Activated CD4-positive, CD25-positive, alpha-beta regulatory T cell treated with anti-CD3 and anti-CD28 coated beads, Interleukin-2, amount 50 U/mL, for 16 hours (primary cell): ENCODE measurements around the gene SEM1.
A peak's percentile ranks its signal among the peaks of the same experiment; 100 is the strongest.
"Not testable (repeated sequence)": the region's sequence is repeated elsewhere in the genome, so short reads cannot be mapped to it uniquely, and the experiment has no call there.

Experiments
- DNase-seq: peaks from one replicate; pipeline ENCODE4 v3.0.0-alpha.2; 2020; ENCODE audit warnings: low read depth, low spot score

Gene SEM1

GRCh38 chr7:96709381-96710228, at the start of gene SEM1:
Gene SEM1 (minus strand): TSS chr7:96709846. CDS start chr7:96709763, 83 bp downstream.
- DNase-seq: peak; percentile 44

- DNase-seq: not testable (repeated sequence)
Observed at GRCh38 chr7:96757880-96758279, 48.2 kb upstream of the SEM1 start.

DNA sequence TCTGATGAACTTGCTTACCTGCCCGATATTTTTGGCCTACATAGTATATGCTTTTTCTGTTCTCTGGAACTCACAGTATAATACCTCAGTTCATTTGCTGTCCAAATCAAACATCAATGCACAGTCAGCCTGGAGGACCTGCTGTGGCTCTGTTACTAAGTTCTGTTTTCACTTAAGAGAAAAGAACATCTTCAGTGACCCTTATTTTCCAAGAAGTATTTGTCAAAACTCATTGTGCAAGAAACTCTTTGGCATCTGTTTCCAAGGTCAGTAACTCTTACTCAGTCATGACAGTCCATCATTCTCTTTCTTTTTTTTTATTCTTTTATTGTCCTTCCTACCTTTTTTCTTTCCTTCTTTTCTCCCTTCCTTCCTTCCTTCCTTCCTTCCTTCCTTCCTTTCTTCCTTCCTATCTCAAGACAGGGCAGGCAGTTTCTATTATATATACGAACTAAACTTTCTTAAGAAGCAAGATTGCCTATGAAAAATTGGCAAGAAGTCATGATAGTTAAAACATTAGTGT, 37.8 kb upstream of the SEM1 start:
- no peak for DNase-seq

- no peak for DNase-seq
Observed at GRCh38 chr7:96740130-96740529, 30.5 kb upstream of the SEM1 start.

GRCh38 chr7:96739609-96740008, 30.0 kb upstream of the SEM1 start:
- no peak for DNase-seq

DNA sequence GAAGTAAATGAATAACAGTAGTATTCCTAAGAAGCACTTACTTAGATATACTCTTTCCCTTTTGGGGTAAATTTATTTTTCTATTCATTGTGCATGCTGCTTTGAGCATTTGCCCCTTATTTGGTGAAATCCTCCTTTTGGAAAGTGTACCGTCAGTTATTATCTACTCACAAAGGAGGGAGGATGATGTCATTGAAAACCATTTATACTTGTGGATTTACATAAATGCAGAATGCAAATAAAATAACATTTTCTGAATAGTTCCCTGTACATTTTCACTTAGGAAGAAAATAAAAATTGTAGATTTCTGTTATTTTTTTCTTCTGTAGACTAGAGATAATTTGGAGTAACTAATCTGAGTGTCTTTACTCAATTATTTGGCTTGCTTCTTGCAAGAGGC, 29.5 kb upstream of the SEM1 start:
- DNase-seq: no peak

DNA sequence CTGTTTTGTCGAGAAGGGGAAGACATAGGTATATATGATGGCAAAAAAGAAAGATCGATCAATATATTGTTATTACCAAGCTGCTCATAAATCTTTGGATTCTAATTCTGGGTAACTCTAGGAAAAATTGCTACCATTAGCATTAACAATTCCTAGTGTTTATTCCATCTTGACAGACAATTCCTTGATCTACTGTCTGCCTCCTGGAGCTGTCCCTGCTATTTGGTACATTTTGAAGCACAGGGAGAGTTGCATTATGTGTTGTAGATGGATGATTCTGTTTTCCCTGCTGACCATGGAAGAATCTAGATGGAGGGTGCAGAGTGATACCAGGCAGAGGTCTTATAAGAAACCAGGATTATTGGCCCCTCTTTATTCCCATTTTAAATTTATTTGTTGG, 29.1 kb upstream of the SEM1 start:
- no peak for DNase-seq

- no peak for DNase-seq
Observed at GRCh38 chr7:96737545-96738050, 28.0 kb upstream of the SEM1 start.

DNA sequence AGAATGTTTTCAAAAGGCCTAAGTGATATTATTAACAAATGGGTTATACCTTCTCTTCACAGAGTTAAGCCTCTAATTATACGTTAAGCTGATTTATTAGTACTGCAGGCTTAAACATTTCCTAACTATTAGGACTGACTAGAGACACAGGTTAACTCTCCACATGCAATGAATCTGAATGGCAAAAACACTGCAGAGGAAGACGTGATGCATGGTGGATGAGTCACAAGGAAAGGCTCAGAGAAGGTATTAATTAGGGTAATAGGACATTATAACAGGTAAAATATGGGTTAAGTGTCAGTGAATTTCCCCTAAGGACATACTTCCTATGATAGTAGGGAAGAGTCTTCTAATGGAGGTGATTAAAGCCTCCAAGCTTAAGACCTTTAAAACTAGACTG, 24.7 kb upstream of the SEM1 start:
- DNase-seq: no peak

- DNase-seq: no peak
Observed at GRCh38 chr7:96729820-96730219, 20.2 kb upstream of the SEM1 start.

DNA sequence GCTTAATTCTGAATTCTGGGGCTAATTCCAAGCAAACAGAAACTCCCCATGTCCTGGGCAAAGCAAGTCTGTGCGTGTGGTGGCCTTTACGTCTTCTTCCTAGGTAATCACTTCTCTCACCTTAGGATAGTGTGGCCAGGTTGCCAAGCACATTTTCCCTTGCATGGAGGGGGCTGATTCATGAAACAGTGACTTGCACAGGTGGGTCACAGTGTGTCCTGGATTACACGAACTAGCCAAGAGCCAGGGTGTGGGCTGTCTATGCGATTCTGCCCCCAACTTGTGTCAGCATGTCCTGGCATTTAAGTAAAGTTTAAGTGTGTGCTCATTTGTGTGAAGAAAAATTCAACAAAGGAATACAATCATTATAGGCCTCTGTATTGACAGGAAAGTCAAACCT, 18.5 kb upstream of the SEM1 start:
- no peak for DNase-seq

DNA sequence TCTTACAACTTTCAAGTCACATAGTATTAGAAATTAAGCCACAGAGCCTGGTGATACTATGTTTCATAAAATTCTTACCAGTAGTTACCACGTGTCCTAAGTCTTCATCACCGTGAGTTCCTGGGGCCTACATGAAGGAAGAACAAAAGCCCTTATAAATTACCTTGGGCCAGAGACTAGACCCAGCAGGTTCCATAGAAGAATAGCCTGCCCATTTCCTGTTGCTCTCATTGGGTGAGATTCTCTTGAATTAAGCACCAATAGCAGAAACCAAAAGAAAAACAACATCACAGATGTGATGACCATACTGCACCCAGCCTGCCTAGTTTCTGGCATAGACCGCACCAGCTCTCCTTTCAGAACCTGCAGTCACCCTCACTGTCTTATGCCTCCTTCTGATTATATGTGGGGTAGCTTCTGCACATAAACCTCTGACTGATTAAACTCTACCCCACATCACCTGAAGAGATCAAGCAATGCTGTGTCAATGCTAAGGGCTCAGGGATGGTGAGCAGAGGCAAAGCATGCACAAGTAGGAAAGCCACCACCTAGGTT, 18.0 kb upstream of the SEM1 start:
- DNase-seq: no peak

DNA sequence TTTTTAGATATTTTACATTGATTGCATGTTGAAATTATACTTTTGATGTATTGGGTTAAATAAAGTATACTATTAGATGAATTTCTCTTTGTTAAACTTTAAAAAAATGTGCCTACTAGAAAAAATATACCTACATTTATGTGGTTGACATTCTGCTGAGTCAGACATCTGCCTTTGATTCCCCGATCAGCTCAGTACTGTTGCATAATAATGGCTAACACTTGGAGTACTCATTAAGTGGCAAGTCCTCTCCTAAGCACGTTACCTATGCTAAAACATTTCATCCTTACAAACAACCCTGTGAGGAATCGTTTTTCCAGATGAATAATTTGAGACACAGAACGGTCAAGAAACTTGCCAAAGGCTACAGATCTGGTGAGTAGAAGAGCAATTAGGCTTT, 14.0 kb upstream of the SEM1 start:
- no peak for DNase-seq

GRCh38 chr7:96722928-96723327, 13.3 kb upstream of the SEM1 start:
- DNase-seq: not testable (repeated sequence)

- DNase-seq: no peak
Observed at GRCh38 chr7:96720843-96721242, 11.2 kb upstream of the SEM1 start.

GRCh38 chr7:96719164-96719563, 9.5 kb upstream of the SEM1 start:
- DNase-seq: no peak

DNA sequence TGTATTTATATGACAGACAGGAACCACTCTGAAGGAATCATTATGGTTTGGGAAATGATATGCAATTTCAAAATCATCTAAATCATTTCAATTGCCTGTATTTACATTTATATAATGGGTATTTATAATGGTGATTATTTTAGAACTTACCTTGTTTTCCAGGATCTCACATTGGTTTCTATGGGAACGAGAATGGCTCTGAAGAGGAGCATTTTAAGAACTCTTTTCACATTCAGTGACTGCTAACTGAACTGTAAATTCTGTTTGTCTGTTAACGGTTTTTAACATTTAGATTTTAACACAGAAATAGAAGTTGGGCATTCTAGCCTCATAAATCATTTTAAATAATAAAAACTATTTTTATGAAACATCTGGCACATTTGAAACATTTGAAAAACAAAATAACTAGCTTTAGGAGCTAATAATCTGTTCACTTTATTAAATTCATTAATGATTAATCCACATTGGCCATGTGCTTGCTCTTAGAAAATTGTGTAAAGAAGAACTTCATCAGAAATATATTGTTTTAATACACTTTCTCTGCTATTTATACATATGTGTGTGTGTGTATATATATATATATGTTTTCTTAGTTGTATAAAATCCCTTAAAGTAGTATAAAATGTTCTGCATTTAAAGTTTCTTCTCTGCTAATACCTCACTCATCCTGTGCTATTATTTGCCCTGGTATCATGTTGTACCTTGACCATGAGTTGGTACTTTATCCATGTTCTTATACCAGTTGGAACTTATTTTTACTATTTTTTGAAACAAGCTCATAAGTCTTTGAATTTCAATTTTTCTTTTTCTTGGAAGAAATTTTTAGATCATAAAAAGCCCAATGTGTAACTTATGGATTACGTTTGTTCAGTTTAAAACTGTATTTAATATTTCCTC, 8.7 kb upstream of the SEM1 start:
- DNase-seq: no peak

DNA sequence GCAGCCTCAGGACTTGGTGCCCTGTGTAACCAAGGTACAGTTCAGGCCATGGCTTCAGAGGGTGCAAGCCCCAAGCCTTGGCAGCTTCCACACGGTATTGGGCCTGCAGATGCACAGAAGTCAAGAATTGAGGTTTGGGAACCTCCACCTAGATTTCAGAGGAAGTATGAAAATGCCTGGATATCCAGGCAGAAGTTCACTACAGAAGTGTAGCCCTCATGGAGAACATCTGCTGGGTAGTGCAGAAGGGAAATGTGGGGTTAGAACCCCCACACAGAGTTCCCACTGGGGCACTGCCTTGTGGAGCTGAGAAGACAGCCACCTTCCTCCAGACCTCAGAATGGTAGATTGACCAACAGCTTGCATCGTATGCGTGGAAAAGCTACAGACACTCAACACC, 3.4 kb upstream of the SEM1 start:
- DNase-seq: no peak

GRCh38 chr7:96710544-96710943, 898 bp upstream of the SEM1 start:
- DNase-seq: no peak

GRCh38 chr7:96708872-96709271, 774 bp downstream of the SEM1 start:
- DNase-seq: no peak

- DNase-seq: no peak
Observed at GRCh38 chr7:96707901-96708774, 1.5 kb downstream of the SEM1 start.
